ENCODE measurements around the gene GOLGA6B. TPM values are rescaled to one million over a fixed set of nuclear protein-coding genes. Genes with fewer than 3 reads are reported as not detected.
"Not testable (repeated sequence)": the region's sequence is repeated elsewhere in the genome, so short reads cannot be mapped to it uniquely, and the experiment has no call there.

GOLGA6B gene
- 0.21 TPM in 1 of 2 replicates, not detected in the other for total RNA-seq
- polyA plus RNA-seq (2012): 0.04 TPM

GRCh38 chr15:72654397-72654796, at the start of gene GOLGA6B:
Gene GOLGA6B (plus strand): TSS chr15:72654697. CDS start chr15:72654738, 41 bp downstream.
- not testable (repeated sequence) for DNase-seq (ENCODE audit: low read depth)

- no peak for DNase-seq (ENCODE audit: low read depth)
Measured at GRCh38 chr15:72604794-72605193, 49.7 kb upstream of the GOLGA6B start.

- DNase-seq (ENCODE audit: low read depth): not testable (repeated sequence)
Measured at GRCh38 chr15:72608084-72608483, 46.4 kb upstream of the GOLGA6B start.

GRCh38 chr15:72609862-72610261, 44.6 kb upstream of the GOLGA6B start:
- no peak for DNase-seq (ENCODE audit: low read depth)

GRCh38 chr15:72612324-72612723, 42.2 kb upstream of the GOLGA6B start:
- not testable (repeated sequence) for DNase-seq (ENCODE audit: low read depth)

GRCh38 chr15:72614810-72615532, 39.5 kb upstream of the GOLGA6B start:
- peak; percentile 10 for DNase-seq (ENCODE audit: low read depth)

- DNase-seq (ENCODE audit: low read depth): not testable (repeated sequence)
Measured at GRCh38 chr15:72615533-72616233, 38.8 kb upstream of the GOLGA6B start.

- DNase-seq (ENCODE audit: low read depth): peak; percentile 35
Measured at GRCh38 chr15:72616491-72617210, 37.8 kb upstream of the GOLGA6B start.

GRCh38 chr15:72623854-72624253, 30.6 kb upstream of the GOLGA6B start:
- DNase-seq (ENCODE audit: low read depth): not testable (repeated sequence)

- not testable (repeated sequence) for DNase-seq (ENCODE audit: low read depth)
Measured at GRCh38 chr15:72626153-72626552, 28.3 kb upstream of the GOLGA6B start.

- not testable (repeated sequence) for DNase-seq (ENCODE audit: low read depth)
Measured at GRCh38 chr15:72628249-72629067, 26.0 kb upstream of the GOLGA6B start.

GRCh38 chr15:72629068-72629570, 25.4 kb upstream of the GOLGA6B start:
- not testable (repeated sequence) for DNase-seq (ENCODE audit: low read depth)

GRCh38 chr15:72636519-72637282, 17.8 kb upstream of the GOLGA6B start:
- peak; percentile 80 for DNase-seq (ENCODE audit: low read depth)

GRCh38 chr15:72639759-72640483, 14.6 kb upstream of the GOLGA6B start:
- not testable (repeated sequence) for DNase-seq (ENCODE audit: low read depth)

GRCh38 chr15:72642271-72642670, 12.2 kb upstream of the GOLGA6B start:
- not testable (repeated sequence) for DNase-seq (ENCODE audit: low read depth)

- not testable (repeated sequence) for DNase-seq (ENCODE audit: low read depth)
Measured at GRCh38 chr15:72648631-72649253, 5.8 kb upstream of the GOLGA6B start.

- DNase-seq (ENCODE audit: low read depth): not testable (repeated sequence)
Measured at GRCh38 chr15:72656014-72656413, 1.5 kb downstream of the GOLGA6B start.

- not testable (repeated sequence) for DNase-seq (ENCODE audit: low read depth)
Measured at GRCh38 chr15:72661081-72661480, 6.6 kb downstream of the GOLGA6B start.

GRCh38 chr15:72663931-72664330, 9.4 kb downstream of the GOLGA6B start:
- not testable (repeated sequence) for DNase-seq (ENCODE audit: low read depth)
